Fibroblast of mammary gland (primary cell): ENCODE measurements around the gene RELCH.

Experiments
- DNase-seq: peaks from one replicate; pipeline ENCODE4 v3.0.0-alpha.2; 2010; ENCODE audit warnings: low read depth
- H3K4me3 ChIP-seq: 2 replicates; pipeline ENCODE4 v1.5.1; 2011; ENCODE audit warnings: low read depth, mild to moderate bottlenecking, low read length, moderate library complexity; ENCODE audit not compliant: control insufficient read depth
- TF ChIP-seq, protein P1 (sequence below): conservative IDR thresholded peaks from 2 replicates; pipeline ENCODE4 v1.5.1; 2011; ENCODE audit warnings: low read depth, low read length, inconsistent platforms; ENCODE audit not compliant: control insufficient read depth, insufficient read depth

Gene RELCH

DNA sequence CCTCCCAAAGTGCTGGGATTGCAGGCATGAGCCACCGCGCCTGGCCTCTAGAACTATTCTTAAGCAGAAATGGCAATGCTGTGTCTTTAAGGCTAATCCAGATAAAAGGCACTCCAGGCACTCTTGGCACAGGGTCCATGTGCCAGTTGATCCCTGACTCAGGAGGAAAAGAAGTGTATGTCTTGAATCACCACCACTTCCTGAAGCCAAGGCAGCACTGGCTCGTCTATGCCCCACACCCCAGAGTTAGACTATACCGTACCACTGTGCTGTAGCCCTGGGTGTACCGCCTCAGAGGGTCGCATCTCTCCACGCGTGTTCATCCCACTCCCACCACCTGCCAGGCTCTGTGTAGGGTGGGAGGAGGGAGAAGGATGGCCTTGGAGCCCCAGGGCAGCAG is 147.1 kb downstream of the RELCH start:
- TF ChIP-seq, protein P1, sequence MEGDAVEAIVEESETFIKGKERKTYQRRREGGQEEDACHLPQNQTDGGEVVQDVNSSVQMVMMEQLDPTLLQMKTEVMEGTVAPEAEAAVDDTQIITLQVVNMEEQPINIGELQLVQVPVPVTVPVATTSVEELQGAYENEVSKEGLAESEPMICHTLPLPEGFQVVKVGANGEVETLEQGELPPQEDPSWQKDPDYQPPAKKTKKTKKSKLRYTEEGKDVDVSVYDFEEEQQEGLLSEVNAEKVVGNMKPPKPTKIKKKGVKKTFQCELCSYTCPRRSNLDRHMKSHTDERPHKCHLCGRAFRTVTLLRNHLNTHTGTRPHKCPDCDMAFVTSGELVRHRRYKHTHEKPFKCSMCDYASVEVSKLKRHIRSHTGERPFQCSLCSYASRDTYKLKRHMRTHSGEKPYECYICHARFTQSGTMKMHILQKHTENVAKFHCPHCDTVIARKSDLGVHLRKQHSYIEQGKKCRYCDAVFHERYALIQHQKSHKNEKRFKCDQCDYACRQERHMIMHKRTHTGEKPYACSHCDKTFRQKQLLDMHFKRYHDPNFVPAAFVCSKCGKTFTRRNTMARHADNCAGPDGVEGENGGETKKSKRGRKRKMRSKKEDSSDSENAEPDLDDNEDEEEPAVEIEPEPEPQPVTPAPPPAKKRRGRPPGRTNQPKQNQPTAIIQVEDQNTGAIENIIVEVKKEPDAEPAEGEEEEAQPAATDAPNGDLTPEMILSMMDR = no peak
- H3K4me3 ChIP-seq = no peak overlapping the region
- peak; percentile 32 for DNase-seq

- TF ChIP-seq, protein P1 = no peak
- DNase-seq = no peak
- H3K4me3 ChIP-seq = no peak overlapping the region
Measured at GRCh38 chr18:62335494-62335893, 148.4 kb downstream of the RELCH start.

- no peak for DNase-seq
- TF ChIP-seq, protein P1 = no peak
Measured at GRCh38 chr18:62336618-62337017, 149.6 kb downstream of the RELCH start.

DNA sequence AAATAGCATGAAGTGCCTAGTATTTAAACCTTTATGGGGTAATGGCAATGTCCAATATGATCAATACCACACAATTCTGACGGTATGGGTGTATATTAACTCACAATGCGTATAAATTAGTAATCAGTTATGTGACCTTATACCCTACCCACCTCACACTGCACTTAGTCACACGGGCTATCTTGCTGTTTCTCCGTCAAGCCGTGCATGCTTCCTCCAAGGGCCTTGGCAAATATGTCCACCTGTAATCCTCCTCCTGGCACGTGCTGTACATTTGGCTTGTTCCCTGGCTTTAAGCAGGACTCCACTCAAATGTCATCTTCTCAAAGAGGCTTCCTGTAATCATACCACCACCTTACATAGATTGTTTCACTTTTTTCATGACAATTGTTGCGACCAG is 150.3 kb downstream of the RELCH start:
- DNase-seq = no peak
- no peak overlapping the region for H3K4me3 ChIP-seq
- TF ChIP-seq, protein P1 = no peak

More at GRCh38 chr18:62336618-62337017, 149.6 kb downstream of the RELCH start:
- H3K4me3 ChIP-seq = no peak overlapping the region

DNA sequence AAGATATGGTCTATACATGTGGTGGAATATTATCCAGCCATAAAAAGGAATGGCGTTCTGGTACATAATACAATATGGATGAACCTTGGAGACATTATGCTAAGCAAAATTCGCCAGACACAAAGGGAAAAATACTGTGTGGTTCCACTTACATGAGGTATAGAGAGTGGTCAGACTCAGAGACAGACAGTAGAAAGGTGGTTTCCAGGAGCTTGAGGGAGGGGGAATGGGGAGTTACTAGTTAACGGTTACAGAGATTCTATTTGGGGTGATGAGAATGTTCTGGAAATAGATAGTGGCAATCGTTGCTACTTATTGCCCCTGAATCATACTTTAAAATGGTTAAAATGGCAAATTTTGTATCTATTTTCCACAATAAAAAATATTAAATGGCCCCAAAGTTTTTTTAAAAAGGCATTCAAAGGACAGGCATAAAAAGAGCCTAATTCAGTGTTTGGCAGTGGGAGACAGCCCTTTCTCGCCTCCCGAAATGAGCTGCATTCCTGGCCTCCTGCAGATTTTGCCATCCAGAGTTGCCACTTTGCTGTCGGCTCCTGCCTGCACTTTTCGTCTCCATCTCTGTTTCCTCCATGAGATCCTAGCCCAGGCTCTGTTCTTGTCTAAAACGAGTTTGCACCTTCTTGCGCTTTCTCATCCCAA is 151.5 kb downstream of the RELCH start:
- no peak for DNase-seq
- H3K4me3 ChIP-seq = no peak overlapping the region
- TF ChIP-seq, protein P1 = no peak

- TF ChIP-seq, protein P1 = no peak
- peak; percentile 70 for DNase-seq
- H3K4me3 ChIP-seq = no peak overlapping the region
Measured at GRCh38 chr18:62339106-62339988, 152.3 kb downstream of the RELCH start.
